NCI-H1694 (cell line): ENCODE measurements around the gene FAM76B.

Source experiments
- DNase-seq: peaks from one replicate; lab custom pipeline; 2025; lab: John Stamatoyannopoulos, UW

The FAM76B gene

GRCh38 chr11:95729462-95729861 is 60.1 kb downstream of the FAM76B start:
- no peak for DNase-seq

- no peak for DNase-seq
Observed at GRCh38 chr11:95728790-95729189, 60.8 kb downstream of the FAM76B start.

GRCh38 chr11:95728094-95728493 is 61.5 kb downstream of the FAM76B start:
- no peak for DNase-seq

- no peak for DNase-seq
Observed at GRCh38 chr11:95727620-95728019, 62.0 kb downstream of the FAM76B start.

- no peak for DNase-seq
Observed at GRCh38 chr11:95727111-95727510, 62.5 kb downstream of the FAM76B start.

- no peak for DNase-seq
Observed at GRCh38 chr11:95725196-95725595, 64.4 kb downstream of the FAM76B start.

- DNase-seq, result no peak
Observed at GRCh38 chr11:95723361-95723942, 66.1 kb downstream of the FAM76B start.

GRCh38 chr11:95720195-95720594 is 69.4 kb downstream of the FAM76B start:
- DNase-seq, result no peak
